Activated naive CD8-positive, alpha-beta T cell treated with anti-CD3 and anti-CD28 coated beads, Interleukin-2, amount 50 U/mL, for 24 hours (primary cell): Measurements from ENCODE around the gene SUMO3.

ENCODE experiments used
- ATAC-seq: fragments of 150-1000 bp; cut with Tn5 transposase; one replicate; pipeline ENCODE4 v1.10.0; 2021
- DNase-seq: peaks from one replicate; pipeline ENCODE4 v3.0.0; 2021
- H3K27ac Mint-ChIP-seq: one replicate; pipeline ENCODE4 v1.8.0; 2021; ENCODE audit warnings: mild to moderate bottlenecking, mixed read lengths
- H3K27me3 Mint-ChIP-seq: one replicate; pipeline ENCODE4 v1.8.0; 2021; ENCODE audit warnings: mixed read lengths
- H3K36me3 Mint-ChIP-seq: one replicate; pipeline ENCODE4 v1.8.0; 2021; ENCODE audit warnings: low read depth, mixed read lengths
- H3K4me1 Mint-ChIP-seq: one replicate; pipeline ENCODE4 v1.8.0; 2021; ENCODE audit warnings: mixed read lengths
- H3K4me3 Mint-ChIP-seq: one replicate; pipeline ENCODE4 v1.8.0; 2021; ENCODE audit warnings: mild to moderate bottlenecking, moderate library complexity, mixed read lengths
- H3K9me3 Mint-ChIP-seq: one replicate; pipeline ENCODE4 v1.8.0; 2021; ENCODE audit warnings: mixed read lengths

Gene SUMO3

DNA sequence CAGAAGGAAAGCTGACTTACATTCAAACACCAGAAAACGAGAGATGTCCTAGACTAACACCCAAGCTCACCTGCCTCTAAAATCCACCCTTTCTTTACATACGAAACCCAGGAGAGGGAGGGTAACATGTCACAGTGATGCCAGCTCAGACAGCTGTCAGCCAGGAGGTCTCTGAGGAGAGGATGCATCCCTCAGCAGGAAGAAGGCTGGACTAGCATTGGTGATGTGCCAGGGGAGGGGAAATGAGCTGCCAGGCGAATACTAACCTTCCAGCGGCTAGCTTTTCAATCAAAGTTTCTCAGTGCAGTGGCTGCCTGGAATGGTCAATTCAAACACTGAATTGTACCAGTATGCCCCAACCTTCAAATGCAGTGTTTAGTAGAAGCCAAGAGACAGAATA lies 12.6 kb downstream of the SUMO3 start:
- no peak for ATAC-seq
- Mint-ChIP-seq H3K36me3 (peaks cover 56% of the 10 kb centered on the region), H3K4me1 (peaks cover 35% of the 10 kb centered on the region), H3K4me3 (no peak overlapping the region), H3K9me3 (no peaks in the 10 kb centered on the region), H3K27ac (no peak overlapping the region), H3K27me3 (no peaks in the 10 kb centered on the region)
- no peak for DNase-seq

DNA sequence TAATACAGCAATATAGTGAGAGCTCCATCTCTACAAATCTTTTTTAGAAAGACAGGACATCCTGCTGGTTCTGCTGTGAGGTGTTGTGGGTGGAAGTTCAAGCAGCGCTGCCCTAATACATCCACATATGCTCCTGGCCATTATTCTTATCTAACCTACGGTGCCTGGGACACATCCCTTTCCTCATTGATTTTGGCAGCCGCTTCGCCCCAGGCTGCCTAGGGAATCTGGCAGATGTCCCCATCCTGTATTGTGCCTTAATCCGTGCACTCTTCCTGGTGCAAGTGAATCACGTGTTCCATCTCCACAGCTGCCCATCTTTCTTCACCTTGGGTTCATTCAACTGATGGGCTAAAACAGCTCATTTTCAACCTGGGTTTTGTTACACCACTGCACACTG lies 13.1 kb downstream of the SUMO3 start:
- Mint-ChIP-seq H3K36me3 (peaks cover 57% of the 10 kb centered on the region), H3K27ac (no peak overlapping the region), H3K4me3 (no peak overlapping the region), H3K9me3 (no peaks in the 10 kb centered on the region), H3K4me1 (peaks cover 40% of the 10 kb centered on the region), H3K27me3 (no peaks in the 10 kb centered on the region)
- ATAC-seq (no peak), DNase-seq (no peak)

DNA sequence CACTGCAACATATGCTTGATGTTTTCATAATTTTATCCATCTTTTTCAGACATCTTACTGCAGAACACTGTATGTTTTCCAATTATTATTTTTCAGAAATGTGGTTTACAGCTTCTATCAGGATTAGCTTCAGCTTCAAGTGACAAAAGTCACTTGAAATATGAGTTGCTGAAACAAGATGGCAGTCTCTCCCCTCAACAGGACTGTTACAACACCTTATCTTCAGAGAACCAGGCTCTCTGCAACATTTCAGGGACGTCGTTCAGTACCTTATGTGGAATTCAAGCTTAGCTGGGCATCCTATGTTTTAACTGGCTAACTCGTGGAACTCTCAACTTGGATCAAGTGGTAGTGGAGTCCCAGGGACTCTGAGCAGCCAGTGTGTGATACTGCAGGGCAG lies 14.2 kb downstream of the SUMO3 start:
- DNase-seq, result no peak
- Mint-ChIP-seq H3K4me1 (peaks cover 50% of the 10 kb centered on the region), H3K36me3 (peaks cover 55% of the 10 kb centered on the region), H3K4me3 (no peak overlapping the region), H3K27ac (no peak overlapping the region), H3K9me3 (no peaks in the 10 kb centered on the region), H3K27me3 (no peaks in the 10 kb centered on the region)
- no peak for ATAC-seq

- peak overlapping the region; percentile 98 for H3K4me3 Mint-ChIP-seq
- H3K27ac Mint-ChIP-seq, result peak overlapping the region; percentile 93
- no peaks in the 10 kb centered on the region for H3K9me3 Mint-ChIP-seq
- H3K27me3 Mint-ChIP-seq, result no peaks in the 10 kb centered on the region
- DNase-seq, result peak; percentile 26
- H3K4me1 Mint-ChIP-seq, result peaks cover 58% of the 10 kb centered on the region
- no peak for ATAC-seq
- peaks cover 63% of the 10 kb centered on the region for H3K36me3 Mint-ChIP-seq
Observed at GRCh38 chr21:44802396-44803153, 15.3 kb downstream of the SUMO3 start.

DNA sequence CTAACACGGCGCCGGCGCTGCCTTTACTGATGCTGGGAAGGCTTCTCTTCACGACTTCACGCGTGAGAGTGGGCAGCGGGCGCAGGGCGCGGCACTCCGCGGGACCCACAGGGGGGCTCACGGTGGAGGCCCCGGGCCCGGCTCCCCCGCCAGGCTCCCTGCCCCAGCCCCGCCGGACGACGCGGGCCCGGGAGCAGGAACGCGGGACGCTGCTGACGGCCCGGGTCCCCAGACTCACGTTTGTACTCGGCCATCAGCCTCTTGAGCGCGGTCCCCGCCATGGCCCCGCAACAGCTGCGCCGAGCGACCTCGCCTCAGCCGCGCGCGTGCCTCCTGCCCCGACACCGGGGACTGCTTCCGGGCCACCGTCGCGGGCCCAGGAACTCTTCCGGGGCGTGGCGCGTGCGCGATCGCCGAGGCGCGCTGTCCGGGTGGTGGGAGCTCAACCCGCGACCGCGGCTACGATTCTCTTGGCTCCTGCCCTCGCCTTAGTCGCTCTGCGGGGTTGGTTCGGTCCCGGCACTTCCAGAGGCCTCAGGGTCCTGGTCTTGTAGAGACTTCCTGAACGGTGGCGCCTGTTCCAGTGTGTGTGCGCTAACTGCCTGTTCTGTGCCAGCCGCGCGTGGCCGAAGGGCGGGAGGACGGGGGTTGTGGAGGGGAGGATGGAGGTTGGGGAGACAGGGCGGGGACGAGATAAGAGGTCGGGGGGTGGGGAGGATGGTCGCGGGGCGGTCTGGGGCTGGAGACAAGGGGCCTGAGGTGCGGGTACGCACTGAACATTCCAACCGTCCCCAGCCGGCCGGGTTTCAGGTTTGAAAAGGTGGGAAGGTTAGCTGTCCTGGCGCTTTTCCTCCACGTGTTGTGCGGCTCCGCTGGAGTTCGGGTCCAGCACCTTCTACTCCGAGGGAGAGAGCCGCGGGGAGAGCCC lies 16.1 kb downstream of the SUMO3 start, which contains the start of gene UBE2G2:
Gene UBE2G2, minus strand, starts transcription at position 353 of the 928 bp plus-strand sequence. Its CDS starts 72 bp downstream, at position 281.
- DNase-seq (peak; percentile 91), ATAC-seq (peak; percentile 96)
- peak within 1 kb of the TSS; percentile 95 for H3K27ac Mint-ChIP-seq
- H3K4me1 Mint-ChIP-seq, result peaks cover 62% of the 10 kb centered on the region
- no peaks in the 10 kb centered on the region for H3K9me3 Mint-ChIP-seq
- no peaks in the 10 kb centered on the region for H3K27me3 Mint-ChIP-seq
- peak within 1 kb of the TSS; percentile 98 for H3K4me3 Mint-ChIP-seq
- H3K36me3 Mint-ChIP-seq, result peaks cover 64% of the 10 kb centered on the region

DNA sequence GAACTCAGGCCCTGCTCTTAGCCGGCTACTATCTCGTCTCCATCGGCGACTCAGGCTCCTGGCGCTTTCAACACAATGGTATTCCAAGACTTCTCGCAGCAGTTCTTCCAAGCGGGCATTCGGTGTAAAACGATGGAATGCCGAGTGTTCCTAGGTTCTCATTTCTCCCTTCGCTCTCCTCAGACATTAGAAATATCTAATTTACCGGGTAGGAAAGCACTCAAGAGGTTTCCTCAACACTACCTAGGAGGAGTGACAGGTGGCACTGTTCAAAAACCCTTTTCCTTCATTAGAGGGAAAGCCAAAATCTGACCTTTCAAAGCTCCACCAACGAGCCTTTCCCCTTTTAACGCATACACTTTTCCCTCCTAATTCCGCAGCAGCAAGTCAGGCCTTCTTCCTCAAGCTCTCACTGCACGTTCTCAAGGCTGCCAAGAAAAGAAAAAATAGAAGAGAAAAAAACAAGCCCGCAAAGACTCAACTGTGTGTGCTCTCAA lies 16.8 kb downstream of the SUMO3 start:
- H3K27me3 Mint-ChIP-seq, result no peaks in the 10 kb centered on the region
- DNase-seq (no peak), ATAC-seq (peak; percentile 40)
- H3K36me3 Mint-ChIP-seq, result peaks cover 71% of the 10 kb centered on the region
- H3K4me3 Mint-ChIP-seq, result peak overlapping the region; percentile 98
- peaks cover 69% of the 10 kb centered on the region for H3K4me1 Mint-ChIP-seq
- H3K9me3 Mint-ChIP-seq, result no peaks in the 10 kb centered on the region
- H3K27ac Mint-ChIP-seq, result peak overlapping the region; percentile 95

DNA sequence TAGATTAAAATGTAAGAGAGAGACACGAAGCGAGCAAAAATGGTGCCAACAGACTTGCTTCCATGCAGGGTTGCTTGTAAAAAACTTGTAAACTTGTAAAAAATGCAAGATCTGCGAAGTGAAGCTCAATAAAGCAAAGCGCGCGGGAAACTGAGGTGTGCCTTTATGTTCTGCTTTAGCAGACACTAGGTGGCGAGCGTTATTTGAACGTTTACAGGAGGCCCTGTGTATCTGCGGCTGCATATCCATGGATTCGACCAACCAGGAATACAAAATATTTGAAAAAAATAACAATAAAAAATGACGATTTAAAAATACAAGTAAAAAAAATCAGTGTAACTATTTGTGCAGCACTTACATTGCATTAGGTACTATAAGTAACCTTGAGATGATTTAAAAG lies 17.8 kb downstream of the SUMO3 start:
- ATAC-seq (no peak), DNase-seq (no peak)
- H3K4me1 Mint-ChIP-seq, result peaks cover 75% of the 10 kb centered on the region
- H3K9me3 Mint-ChIP-seq, result no peaks in the 10 kb centered on the region
- H3K36me3 Mint-ChIP-seq, result peaks cover 68% of the 10 kb centered on the region
- H3K4me3 Mint-ChIP-seq, result peak overlapping the region; percentile 98
- peak overlapping the region; percentile 61 for H3K27ac Mint-ChIP-seq
- H3K27me3 Mint-ChIP-seq, result no peaks in the 10 kb centered on the region

GRCh38 chr21:44799646-44800045 lies 18.2 kb downstream of the SUMO3 start:
- DNase-seq, result no peak
- no peak for ATAC-seq
- Mint-ChIP-seq H3K27me3 (no peaks in the 10 kb centered on the region), H3K9me3 (no peaks in the 10 kb centered on the region), H3K27ac (peak overlapping the region; percentile 61), H3K36me3 (peaks cover 64% of the 10 kb centered on the region), H3K4me3 (peak overlapping the region; percentile 98), H3K4me1 (peaks cover 75% of the 10 kb centered on the region)

DNA sequence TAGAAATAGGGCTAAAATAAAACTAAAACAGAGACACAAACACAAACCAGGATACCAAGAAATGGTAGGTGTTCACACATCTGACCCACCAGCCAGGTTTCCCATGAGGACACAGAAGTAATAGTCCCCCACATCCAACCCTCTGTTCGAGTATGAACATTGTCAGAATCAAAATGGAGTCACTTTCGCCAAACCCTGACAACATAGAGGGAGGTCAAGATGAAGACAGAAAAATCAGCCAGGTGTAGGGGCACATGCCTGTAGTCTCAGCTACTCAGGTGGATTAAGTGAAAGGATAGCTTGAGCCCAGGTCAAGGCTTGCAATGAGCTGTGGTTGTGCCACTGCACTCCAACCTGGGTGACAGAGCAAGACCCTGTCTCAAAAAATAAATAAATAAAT lies 20.1 kb downstream of the SUMO3 start:
- Mint-ChIP-seq H3K36me3 (peaks cover 59% of the 10 kb centered on the region), H3K4me3 (no peak overlapping the region), H3K4me1 (peaks cover 71% of the 10 kb centered on the region), H3K27me3 (no peaks in the 10 kb centered on the region), H3K27ac (no peak overlapping the region), H3K9me3 (no peaks in the 10 kb centered on the region)
- no peak for ATAC-seq
- DNase-seq, result no peak

- Mint-ChIP-seq H3K27me3 (no peaks in the 10 kb centered on the region), H3K4me1 (peaks cover 79% of the 10 kb centered on the region), H3K27ac (no peak overlapping the region), H3K36me3 (peaks cover 68% of the 10 kb centered on the region), H3K4me3 (no peak overlapping the region), H3K9me3 (no peaks in the 10 kb centered on the region)
- no peak for ATAC-seq
- DNase-seq, result no peak
Observed at GRCh38 chr21:44795342-44795741, 22.5 kb downstream of the SUMO3 start.

DNA sequence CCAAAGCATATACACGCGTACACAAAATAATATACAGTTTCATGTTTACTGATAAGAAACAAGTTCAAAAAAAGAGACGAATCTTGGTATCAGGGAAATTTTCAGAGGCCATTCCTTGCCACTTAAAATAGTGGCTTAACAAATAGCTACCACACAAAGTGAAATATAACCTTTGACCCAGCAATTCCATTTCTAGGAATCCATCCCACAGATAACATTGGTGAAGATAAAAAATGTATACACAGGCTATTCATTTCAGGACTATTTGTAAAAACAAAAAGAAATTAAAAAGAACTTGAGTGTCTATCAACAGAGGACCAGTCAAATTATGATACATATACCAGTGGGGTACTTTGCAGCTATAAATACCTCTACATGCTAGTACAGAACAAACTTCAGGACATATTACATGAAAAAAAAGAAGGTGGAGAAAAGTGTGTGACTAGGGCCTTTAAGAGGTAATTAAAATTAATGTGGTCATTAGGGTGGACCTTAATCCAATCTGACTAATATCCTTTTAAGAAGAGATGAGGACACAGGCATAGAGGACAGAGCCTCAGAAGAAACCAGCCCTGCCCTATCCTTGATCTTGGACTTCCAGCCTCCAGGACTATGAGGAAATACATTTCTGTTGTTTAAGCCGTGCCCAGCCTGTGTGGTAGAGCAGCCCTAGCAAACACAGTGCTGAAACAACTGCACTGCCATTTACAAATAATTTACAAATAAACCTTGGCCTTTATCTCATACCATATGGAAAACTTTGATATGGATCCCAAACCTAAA lies 24.1 kb downstream of the SUMO3 start:
- Mint-ChIP-seq H3K27me3 (no peaks in the 10 kb centered on the region), H3K4me3 (no peak overlapping the region), H3K9me3 (no peaks in the 10 kb centered on the region), H3K36me3 (peaks cover 61% of the 10 kb centered on the region), H3K27ac (no peak overlapping the region), H3K4me1 (peaks cover 76% of the 10 kb centered on the region)
- DNase-seq, result no peak
- ATAC-seq, result no peak

GRCh38 chr21:44792702-44793591 lies 24.9 kb downstream of the SUMO3 start:
- Mint-ChIP-seq H3K4me3 (no peak overlapping the region), H3K36me3 (peaks cover 54% of the 10 kb centered on the region), H3K27ac (peak overlapping the region; percentile 18), H3K9me3 (no peaks in the 10 kb centered on the region), H3K27me3 (no peaks in the 10 kb centered on the region), H3K4me1 (peaks cover 69% of the 10 kb centered on the region)
- ATAC-seq (peak; percentile 86), DNase-seq (peak; percentile 33)

GRCh38 chr21:44791993-44792392 lies 25.9 kb downstream of the SUMO3 start:
- no peak overlapping the region for H3K4me3 Mint-ChIP-seq
- H3K36me3 Mint-ChIP-seq, result peaks cover 54% of the 10 kb centered on the region
- H3K27me3 Mint-ChIP-seq, result no peaks in the 10 kb centered on the region
- peaks cover 63% of the 10 kb centered on the region for H3K4me1 Mint-ChIP-seq
- ATAC-seq (no peak), DNase-seq (no peak)
- no peaks in the 10 kb centered on the region for H3K9me3 Mint-ChIP-seq
- H3K27ac Mint-ChIP-seq, result no peak overlapping the region
